Measurements from ENCODE around the gene ORMDL2. TPM values are rescaled to one million over a fixed set of nuclear protein-coding genes. Genes with fewer than 3 reads are reported as not detected.

ORMDL2 gene, protein sequence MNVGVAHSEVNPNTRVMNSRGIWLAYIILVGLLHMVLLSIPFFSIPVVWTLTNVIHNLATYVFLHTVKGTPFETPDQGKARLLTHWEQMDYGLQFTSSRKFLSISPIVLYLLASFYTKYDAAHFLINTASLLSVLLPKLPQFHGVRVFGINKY
- total RNA-seq (28.6 and 34.2 TPM in 2 replicates), polyA plus RNA-seq (93.0 and 106 TPM in 2 replicates)

DNA sequence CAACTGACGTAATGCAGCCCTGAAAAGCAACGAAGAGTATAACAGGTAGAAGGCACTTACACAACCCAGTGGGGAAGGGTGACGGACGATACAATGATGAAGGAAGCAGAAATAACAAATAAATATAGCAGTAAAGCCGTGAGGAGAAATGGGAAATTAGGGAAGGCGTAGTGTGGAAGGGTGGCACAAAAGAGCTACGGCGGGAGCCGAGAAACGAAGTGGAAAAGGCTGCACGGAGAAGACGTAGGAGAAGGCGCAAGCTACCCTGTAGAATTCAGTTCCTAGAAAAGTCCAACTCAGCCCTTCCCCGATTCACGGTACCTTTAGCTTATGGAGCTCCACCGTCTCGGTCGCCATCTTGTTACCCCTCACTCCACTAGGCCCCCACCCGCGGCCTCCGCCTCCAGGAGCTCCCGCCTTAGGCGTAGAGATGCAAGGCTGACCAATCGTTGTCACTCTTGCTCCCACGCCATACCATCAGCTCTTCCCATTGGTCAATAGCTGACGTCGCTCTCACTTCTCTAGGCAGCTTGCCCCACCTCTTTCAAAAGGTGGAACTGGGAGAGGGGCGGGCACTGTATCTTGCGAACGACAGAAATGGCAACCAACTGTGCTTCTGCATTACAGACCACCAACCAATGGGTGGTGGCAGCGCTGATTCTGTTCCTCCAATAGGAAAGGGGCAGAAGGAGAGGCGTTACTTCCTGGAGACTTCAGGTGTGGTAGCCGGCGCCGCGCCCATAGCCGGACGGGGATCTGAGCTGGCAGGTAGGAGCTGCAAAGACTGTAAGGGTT is at the start of gene ORMDL2, which contains the start of gene SARNP:
TSS of gene ORMDL2 (plus strand) at position 697 of the 795 bp plus-strand sequence. CDS start 959 bp downstream, outside the sequence.
TSS of gene SARNP (minus strand) at position 380 of the 795 bp plus-strand sequence. CDS start at position 357, 23 bp downstream.
- peak; percentile 99 for DNase-seq (ENCODE audit: low spot score)
- H3K36me3 ChIP-seq (replicated peaks; ENCODE audit: insufficient read depth, low read depth) = no peaks in the 10 kb centered on the region
- peak within 1 kb of the TSS; percentile 87 for H3K4me2 ChIP-seq
- peaks cover 8% of the 10 kb centered on the region for H3K4me1 ChIP-seq (ENCODE audit: insufficient read depth)
- TF ChIP-seq EZH2 (IDR thresholded peaks at IDR 0.05; ENCODE audit: borderline replicate concordance) (no peak), EZH2phosphoT487 (IDR thresholded peaks at IDR 0.05; ENCODE audit: low read depth, severe bottlenecking, unreplicated experiment) (no peak)
- TF ChIP-seq, protein P1, sequence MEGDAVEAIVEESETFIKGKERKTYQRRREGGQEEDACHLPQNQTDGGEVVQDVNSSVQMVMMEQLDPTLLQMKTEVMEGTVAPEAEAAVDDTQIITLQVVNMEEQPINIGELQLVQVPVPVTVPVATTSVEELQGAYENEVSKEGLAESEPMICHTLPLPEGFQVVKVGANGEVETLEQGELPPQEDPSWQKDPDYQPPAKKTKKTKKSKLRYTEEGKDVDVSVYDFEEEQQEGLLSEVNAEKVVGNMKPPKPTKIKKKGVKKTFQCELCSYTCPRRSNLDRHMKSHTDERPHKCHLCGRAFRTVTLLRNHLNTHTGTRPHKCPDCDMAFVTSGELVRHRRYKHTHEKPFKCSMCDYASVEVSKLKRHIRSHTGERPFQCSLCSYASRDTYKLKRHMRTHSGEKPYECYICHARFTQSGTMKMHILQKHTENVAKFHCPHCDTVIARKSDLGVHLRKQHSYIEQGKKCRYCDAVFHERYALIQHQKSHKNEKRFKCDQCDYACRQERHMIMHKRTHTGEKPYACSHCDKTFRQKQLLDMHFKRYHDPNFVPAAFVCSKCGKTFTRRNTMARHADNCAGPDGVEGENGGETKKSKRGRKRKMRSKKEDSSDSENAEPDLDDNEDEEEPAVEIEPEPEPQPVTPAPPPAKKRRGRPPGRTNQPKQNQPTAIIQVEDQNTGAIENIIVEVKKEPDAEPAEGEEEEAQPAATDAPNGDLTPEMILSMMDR (IDR thresholded peaks at IDR 0.05; ENCODE audit: poor library complexity) = no peak
- peak within 1 kb of the TSS; percentile 62 for H2AFZ ChIP-seq
- under 1% methylated on average over 38 of the region's 38 CpGs for WGBS (ENCODE audit: low lambda C conversion rate, missing lambda C conversion rate)
- peaks cover 43% of the 10 kb centered on the region for H4K20me1 ChIP-seq (ENCODE audit: insufficient read depth, poor library complexity, severe bottlenecking)
- peak within 1 kb of the TSS; percentile 70 for H3K4me3 ChIP-seq
- H3K9me3 ChIP-seq (ENCODE audit: low read depth) = no peaks in the 10 kb centered on the region
- peaks cover 62% of the 10 kb centered on the region for H3K79me2 ChIP-seq
- no peaks in the 10 kb centered on the region for H3K9me2 ChIP-seq (replicated peaks; ENCODE audit: insufficient read depth)
- H3K27me3 ChIP-seq = no peaks in the 10 kb centered on the region
- H3K27ac ChIP-seq = peak within 1 kb of the TSS; percentile 90

DNA sequence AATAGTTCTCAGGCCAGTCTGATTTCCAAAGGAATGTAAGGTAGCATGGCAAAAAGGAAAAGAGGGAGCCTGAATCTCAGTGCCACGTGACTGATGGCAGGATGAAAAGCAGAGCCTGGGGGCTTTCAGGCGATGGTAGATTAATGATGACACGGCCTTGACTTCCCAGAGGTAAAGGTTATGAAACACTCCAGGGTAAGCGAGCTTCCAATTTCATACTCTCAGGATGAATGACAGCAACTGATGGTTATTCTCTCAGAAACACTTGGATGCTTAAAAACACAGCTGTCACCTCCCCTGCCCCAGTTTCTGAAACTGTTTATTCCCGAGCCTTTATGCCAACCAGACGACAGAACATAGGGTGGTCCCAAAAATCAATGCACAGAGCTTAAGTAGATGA is 46.1 kb upstream of the ORMDL2 start:
- Histone ChIP-seq H3K4me1 (ENCODE audit: insufficient read depth) (no peaks in the 10 kb centered on the region), H3K9me3 (ENCODE audit: low read depth) (no peaks in the 10 kb centered on the region), H3K27ac (no peak overlapping the region), H3K9me2 (replicated peaks; ENCODE audit: insufficient read depth) (no peaks in the 10 kb centered on the region), H2AFZ (no peak overlapping the region), H4K20me1 (ENCODE audit: insufficient read depth, poor library complexity, severe bottlenecking) (peaks cover 3% of the 10 kb centered on the region), H3K27me3 (no peaks in the 10 kb centered on the region), H3K4me3 (no peak overlapping the region), H3K79me2 (peaks cover 31% of the 10 kb centered on the region), H3K4me2 (no peak overlapping the region), H3K36me3 (replicated peaks; ENCODE audit: insufficient read depth, low read depth) (no peaks in the 10 kb centered on the region)
- DNase-seq (ENCODE audit: low spot score) = no peak
- TF ChIP-seq, protein P1 (IDR thresholded peaks at IDR 0.05; ENCODE audit: poor library complexity) = no peak
- TF ChIP-seq EZH2phosphoT487 (IDR thresholded peaks at IDR 0.05; ENCODE audit: low read depth, severe bottlenecking, unreplicated experiment) = no peak
- no peak for TF ChIP-seq EZH2 (IDR thresholded peaks at IDR 0.05; ENCODE audit: borderline replicate concordance)
- WGBS (ENCODE audit: low lambda C conversion rate, missing lambda C conversion rate) = 63% methylated on average over 6 of the region's 6 CpGs

DNA sequence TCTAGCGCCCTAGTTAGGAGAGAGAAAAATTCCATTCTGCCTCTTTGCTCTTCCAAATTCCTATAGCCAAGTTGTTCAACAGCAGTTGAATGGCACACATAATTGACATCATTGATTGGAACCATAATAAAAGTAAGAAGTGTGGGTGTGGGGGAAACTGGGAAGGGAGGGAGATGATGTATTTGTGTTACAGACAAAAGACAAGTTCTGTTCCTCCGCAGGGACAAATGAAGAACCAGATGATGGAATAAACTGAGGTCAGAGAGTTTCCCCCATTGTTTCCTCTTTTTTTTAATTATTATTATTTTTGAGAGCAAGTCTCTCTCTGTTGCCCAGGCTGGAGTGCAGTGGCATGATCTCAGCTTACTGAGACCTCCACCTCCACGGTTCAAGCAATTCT is 40.0 kb upstream of the ORMDL2 start:
- no peaks in the 10 kb centered on the region for H3K4me1 ChIP-seq (ENCODE audit: insufficient read depth)
- H3K36me3 ChIP-seq (replicated peaks; ENCODE audit: insufficient read depth, low read depth) = no peaks in the 10 kb centered on the region
- H4K20me1 ChIP-seq (ENCODE audit: insufficient read depth, poor library complexity, severe bottlenecking) = peaks cover 4% of the 10 kb centered on the region
- H3K9me2 ChIP-seq (replicated peaks; ENCODE audit: insufficient read depth) = no peaks in the 10 kb centered on the region
- 95% methylated on average over 3 of the region's 3 CpGs for WGBS (ENCODE audit: low lambda C conversion rate, missing lambda C conversion rate)
- H3K27ac ChIP-seq = no peak overlapping the region
- no peaks in the 10 kb centered on the region for H3K27me3 ChIP-seq
- no peak overlapping the region for H3K4me3 ChIP-seq
- no peaks in the 10 kb centered on the region for H3K9me3 ChIP-seq (ENCODE audit: low read depth)
- TF ChIP-seq EZH2phosphoT487 (IDR thresholded peaks at IDR 0.05; ENCODE audit: low read depth, severe bottlenecking, unreplicated experiment) (no peak), EZH2 (IDR thresholded peaks at IDR 0.05; ENCODE audit: borderline replicate concordance) (no peak)
- TF ChIP-seq, protein P1 (IDR thresholded peaks at IDR 0.05; ENCODE audit: poor library complexity) = no peak
- H3K79me2 ChIP-seq = peaks cover 31% of the 10 kb centered on the region
- no peak overlapping the region for H2AFZ ChIP-seq
- DNase-seq (ENCODE audit: low spot score) = no peak
- no peak overlapping the region for H3K4me2 ChIP-seq

Data from hepatocyte (in vitro differentiated cells).